Keratinocyte (primary cell): ENCODE measurements around the gene RYR2. TPM values are rescaled to one million over a fixed set of nuclear protein-coding genes. Genes with fewer than 3 reads are reported as not detected.

Source experiments
- DNase-seq: peaks from one replicate; pipeline ENCODE4 v3.0.0-alpha.2; 2011; ENCODE audit warnings: low read depth, missing footprints, low spot score
- FAIRE-seq: peaks from 2 replicates; lab custom pipeline; 2011; peaks lifted over from hg19 to GRCh38; lab: Jason Lieb, UNC
- H2AFZ ChIP-seq: 2 replicates; pipeline ENCODE4 v1.6.0; 2012; ENCODE audit warnings: low read length, control low read depth, inconsistent platforms; ENCODE audit not compliant: control insufficient read depth
- H3K27ac ChIP-seq: 2 replicates; pipeline ENCODE4 v1.5.1; 2011; ENCODE audit warnings: low read length; ENCODE audit not compliant: control insufficient read depth, insufficient read depth
- H3K27me3 ChIP-seq: 3 replicates; pipeline ENCODE4 v1.6.0; 2011; ENCODE audit warnings: low read length; ENCODE audit not compliant: control insufficient read depth, insufficient read depth; ENCODE audit errors: extremely low read depth
- H3K36me3 ChIP-seq, 2 experiments: 2 replicates in 1 of 2; 3 replicates in 1 of 2; pipeline ENCODE4 v1.5.1; 2011; ENCODE audit warnings: low read length in 2 of 2, mild to moderate bottlenecking in 1 of 2; ENCODE audit not compliant: control insufficient read depth in 2 of 2, insufficient read depth in 2 of 2; ENCODE audit errors: extremely low read depth in 1 of 2
- H3K4me1 ChIP-seq: 3 replicates; pipeline ENCODE4 v1.5.1; 2011; ENCODE audit warnings: low read length; ENCODE audit not compliant: control insufficient read depth, insufficient read depth; ENCODE audit errors: extremely low read depth
- H3K4me2 ChIP-seq: 3 replicates; pipeline ENCODE4 v1.6.0; 2011; ENCODE audit warnings: low read depth, low read length; ENCODE audit not compliant: control insufficient read depth, insufficient read depth; ENCODE audit errors: extremely low read depth
- H3K4me3 ChIP-seq, 3 experiments: fragments of 200-600 bp in 1 of 3; sonication (generic) in 1 of 3; 2 replicates in 2 of 3; 3 replicates in 1 of 3; pipeline ENCODE4 v1.5.1; 2011 to 2016; ENCODE audit warnings: low read length in 3 of 3, mild to moderate bottlenecking in 3 of 3, control low read depth in 2 of 3, inconsistent platforms in 1 of 3, low read depth in 1 of 3, mixed read lengths in 1 of 3, mixed run types in 1 of 3, moderate library complexity in 1 of 3; ENCODE audit not compliant: control insufficient read depth in 2 of 3, insufficient read depth in 2 of 3; ENCODE audit errors: extremely low read depth in 1 of 3
- H3K79me2 ChIP-seq: 2 replicates; pipeline ENCODE4 v1.6.0; 2012; ENCODE audit warnings: low read length; ENCODE audit not compliant: control insufficient read depth, insufficient read depth
- H3K9ac ChIP-seq: 3 replicates; pipeline ENCODE4 v1.6.0; 2011; ENCODE audit warnings: low read length; ENCODE audit not compliant: control insufficient read depth, insufficient read depth; ENCODE audit errors: extremely low read depth
- H3K9me1 ChIP-seq: 3 replicates; pipeline ENCODE4 v1.6.0; 2011; ENCODE audit warnings: low read length; ENCODE audit not compliant: control insufficient read depth, insufficient read depth; ENCODE audit errors: extremely low read depth
- H3K9me3 ChIP-seq: 2 replicates; pipeline ENCODE4 v1.5.1; 2012; ENCODE audit warnings: low read depth, low read length; ENCODE audit not compliant: control insufficient read depth
- H4K20me1 ChIP-seq: 3 replicates; pipeline ENCODE4 v1.6.0; 2011; ENCODE audit warnings: low read length; ENCODE audit not compliant: control insufficient read depth, insufficient read depth; ENCODE audit errors: extremely low read depth
- CTCF ChIP-seq, 3 experiments: IDR thresholded peaks in 1 of 3; conservative IDR thresholded peaks in 1 of 3; optimal IDR thresholded peaks in 1 of 3; 2 replicates in 2 of 3; 3 replicates in 1 of 3; pipeline versions ENCODE3 to v1.5.1; 2011; ENCODE audit warnings: low read length in 3 of 3, mild to moderate bottlenecking in 3 of 3, moderate library complexity in 2 of 3, control low read depth in 1 of 3, inconsistent platforms in 1 of 3; ENCODE audit not compliant: insufficient read depth in 2 of 3; ENCODE audit errors: extremely low read depth in 1 of 3
- EZH2 ChIP-seq: IDR thresholded peaks from one replicate; pipeline ENCODE4 v1.6.1; 2012; ENCODE audit warnings: inconsistent platforms, mild to moderate bottlenecking, low read length, moderate library complexity
- dilution Hi-C: fragments of 300-500 bp; cut with MboI; formaldehyde crosslinking; loops from one replicate; pipeline ENCODE4 v1.7.0; 2020; ENCODE audit warnings: low sequenced_read_pairs; ENCODE audit not compliant: extremely low pct_ligation_motif_present
- polyA plus RNA-seq, 5 experiments: library from polyadenylated mRNA; depleted of rRNA in 3 of 5; stranded (reverse) in 3 of 5; stranded (forward) in 1 of 5; unstranded in 1 of 5; fragments of >200 nt; gene quantifications; 1 replicate in 1 of 5; 2 replicates in 3 of 5; 3 replicates in 1 of 5; pipeline versions ENCODE4 v1.2.1 to v1.2.3, GENCODE V29; 2011 to 2012; ENCODE audit warnings: missing spikeins in 2 of 5, low read depth in 1 of 5, low replicate concordance in 1 of 5

RYR2 gene
- polyA plus RNA-seq, 1 donor (not counting 4 experiments of a cell fraction or from before 2014, with no cell fraction given): 0.05 TPM

GRCh38 chr1:236994450-236994849 is 47.5 kb upstream of the RYR2 start:
- no peaks in the 10 kb centered on the region for H3K79me2 ChIP-seq
- TF ChIP-seq CTCF (optimal IDR thresholded peaks at IDR 0.05 in 1 of 3, IDR thresholded peaks at IDR 0.05 in 1 of 3, conservative IDR thresholded peaks at IDR 0.05 in 1 of 3; ENCODE audit: extremely low read depth in 1 of 3, insufficient read depth in 2 of 3, low read length in 3 of 3) (no peak), EZH2 (no peak)
- DNase-seq (no peak), FAIRE-seq (no peak)
- dilution Hi-C loops: no loop called here
- H4K20me1 ChIP-seq: no peaks in the 10 kb centered on the region
- no peaks in the 10 kb centered on the region for H3K4me1 ChIP-seq
- H3K4me2 ChIP-seq: no peak overlapping the region
- H3K9me3 ChIP-seq: no peaks in the 10 kb centered on the region
- H3K36me3 ChIP-seq: no peaks in the 10 kb centered on the region
- H2AFZ ChIP-seq: no peak overlapping the region
- H3K9me1 ChIP-seq: no peaks in the 10 kb centered on the region
- H3K4me3 ChIP-seq: no peak overlapping the region
- H3K27me3 ChIP-seq: no peaks in the 10 kb centered on the region
- no peak overlapping the region for H3K9ac ChIP-seq
- no peak overlapping the region for H3K27ac ChIP-seq

- H3K79me2 ChIP-seq: no peaks in the 10 kb centered on the region
- no peaks in the 10 kb centered on the region for H3K27me3 ChIP-seq
- dilution Hi-C loops: no loop called here
- FAIRE-seq (no peak), DNase-seq (no peak)
- H3K4me2 ChIP-seq: no peak overlapping the region
- no peaks in the 10 kb centered on the region for H3K36me3 ChIP-seq
- no peak overlapping the region for H3K27ac ChIP-seq
- H3K9me3 ChIP-seq: no peaks in the 10 kb centered on the region
- no peak overlapping the region for H3K4me3 ChIP-seq
- H3K4me1 ChIP-seq: no peaks in the 10 kb centered on the region
- no peaks in the 10 kb centered on the region for H4K20me1 ChIP-seq
- H2AFZ ChIP-seq: no peak overlapping the region
- TF ChIP-seq EZH2: no peak
- H3K9ac ChIP-seq: no peak overlapping the region
- H3K9me1 ChIP-seq: no peaks in the 10 kb centered on the region
Measured at GRCh38 chr1:236997361-236997760, 44.6 kb upstream of the RYR2 start.

GRCh38 chr1:236997882-236998281 is 44.1 kb upstream of the RYR2 start:
- TF ChIP-seq CTCF (optimal IDR thresholded peaks at IDR 0.05 in 1 of 3, IDR thresholded peaks at IDR 0.05 in 1 of 3, conservative IDR thresholded peaks at IDR 0.05 in 1 of 3; ENCODE audit: extremely low read depth in 1 of 3, insufficient read depth in 2 of 3, low read length in 3 of 3) (no peak), EZH2 (no peak)
- dilution Hi-C loops: no loop called here
- no peaks in the 10 kb centered on the region for H3K9me1 ChIP-seq
- no peak overlapping the region for H3K9ac ChIP-seq
- no peaks in the 10 kb centered on the region for H3K9me3 ChIP-seq
- DNase-seq (no peak), FAIRE-seq (no peak)
- H3K27me3 ChIP-seq: no peaks in the 10 kb centered on the region
- H3K79me2 ChIP-seq: no peaks in the 10 kb centered on the region
- no peaks in the 10 kb centered on the region for H3K4me1 ChIP-seq
- H3K36me3 ChIP-seq: no peaks in the 10 kb centered on the region
- H3K4me3 ChIP-seq: no peak overlapping the region
- H3K27ac ChIP-seq: no peak overlapping the region
- no peak overlapping the region for H3K4me2 ChIP-seq
- no peaks in the 10 kb centered on the region for H4K20me1 ChIP-seq
- H2AFZ ChIP-seq: no peak overlapping the region
